Measurements from ENCODE around the gene ABHD2. TPM values are rescaled to one million over a fixed set of nuclear protein-coding genes. Genes with fewer than 3 reads are reported as not detected.

ABHD2 gene
- polyA plus RNA-seq, 1 experiment: 51.5 TPM

DNA sequence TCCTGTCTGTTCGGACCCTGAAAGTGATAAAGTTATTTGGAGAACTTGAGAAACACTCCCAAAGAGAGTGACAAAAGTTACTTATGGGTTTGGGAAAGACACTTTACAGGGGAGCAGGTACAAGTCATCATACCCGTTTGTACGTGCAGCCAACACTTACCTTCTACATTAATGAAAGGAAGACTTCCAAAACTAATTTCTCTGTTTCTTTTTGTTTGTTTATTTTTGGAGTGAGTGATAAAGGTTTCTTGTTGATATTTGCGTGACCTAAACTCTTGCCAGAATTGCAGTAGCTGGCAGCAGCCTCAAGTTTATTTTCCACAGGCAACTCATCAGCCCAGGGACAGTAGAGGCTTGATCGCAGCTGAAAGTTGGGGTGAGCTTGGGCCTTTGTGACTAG, 8.4 kb downstream of the ABHD2 start:
- Histone ChIP-seq H3K27ac (ENCODE audit: low read depth, low read length) (peak overlapping the region; percentile 25), H3K4me3 (ENCODE audit: low read depth, low read length) (no peak overlapping the region), H3K9me3 (ENCODE audit: control insufficient read depth, insufficient read depth, low read length) (no peaks in the 10 kb centered on the region), H3K27me3 (ENCODE audit: control insufficient read depth, insufficient read depth, low read length) (no peaks in the 10 kb centered on the region)
- ChIA-PET CTCF (interaction anchor here (1.4 to 2.1 kb wide), 2 partner anchors 39 to 75 kb away, joined by 7 to 11 read pairs; no protein-coding TSS in a partner anchor), POLR2A (interaction anchor here (0.5 to 1.0 kb wide), 5 partner anchors 8 to 37 kb away, joined by 3 to 7 read pairs (median 3); partner anchors contain the start of gene ABHD2)
- DNase-seq (ENCODE audit: low read depth, low spot score): no peak
- TF ChIP-seq, protein P1, sequence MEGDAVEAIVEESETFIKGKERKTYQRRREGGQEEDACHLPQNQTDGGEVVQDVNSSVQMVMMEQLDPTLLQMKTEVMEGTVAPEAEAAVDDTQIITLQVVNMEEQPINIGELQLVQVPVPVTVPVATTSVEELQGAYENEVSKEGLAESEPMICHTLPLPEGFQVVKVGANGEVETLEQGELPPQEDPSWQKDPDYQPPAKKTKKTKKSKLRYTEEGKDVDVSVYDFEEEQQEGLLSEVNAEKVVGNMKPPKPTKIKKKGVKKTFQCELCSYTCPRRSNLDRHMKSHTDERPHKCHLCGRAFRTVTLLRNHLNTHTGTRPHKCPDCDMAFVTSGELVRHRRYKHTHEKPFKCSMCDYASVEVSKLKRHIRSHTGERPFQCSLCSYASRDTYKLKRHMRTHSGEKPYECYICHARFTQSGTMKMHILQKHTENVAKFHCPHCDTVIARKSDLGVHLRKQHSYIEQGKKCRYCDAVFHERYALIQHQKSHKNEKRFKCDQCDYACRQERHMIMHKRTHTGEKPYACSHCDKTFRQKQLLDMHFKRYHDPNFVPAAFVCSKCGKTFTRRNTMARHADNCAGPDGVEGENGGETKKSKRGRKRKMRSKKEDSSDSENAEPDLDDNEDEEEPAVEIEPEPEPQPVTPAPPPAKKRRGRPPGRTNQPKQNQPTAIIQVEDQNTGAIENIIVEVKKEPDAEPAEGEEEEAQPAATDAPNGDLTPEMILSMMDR (IDR thresholded peaks at IDR 0.05; ENCODE audit: low read depth, low read length): no peak

DNA sequence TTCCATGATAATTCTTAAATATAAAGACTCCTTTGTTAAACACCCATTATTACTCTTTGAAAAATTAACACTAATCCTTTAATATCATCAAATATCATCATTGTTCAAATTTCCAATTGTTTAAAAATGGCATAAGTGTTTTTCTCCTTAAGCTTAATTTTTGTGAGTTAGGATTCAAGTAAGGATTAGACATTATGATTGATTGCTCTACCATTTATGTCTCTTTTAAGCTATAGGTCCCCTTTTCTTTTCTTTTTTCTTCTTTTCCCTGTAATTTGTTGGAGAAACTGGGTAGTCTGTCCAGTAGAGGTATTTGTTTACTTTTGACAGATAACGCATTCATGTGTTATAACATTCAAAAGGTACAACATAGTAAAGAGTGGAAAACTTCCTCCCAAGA, 9.1 kb downstream of the ABHD2 start:
- H3K27me3 ChIP-seq (ENCODE audit: control insufficient read depth, insufficient read depth, low read length): no peaks in the 10 kb centered on the region
- H3K4me3 ChIP-seq (ENCODE audit: low read depth, low read length): no peak overlapping the region
- ChIA-PET POLR2A (interaction anchor here (0.7 to 2.2 kb wide), 3 partner anchors 9 to 37 kb away, joined by 3 to 16 read pairs (median 7); partner anchors contain the start of gene ABHD2), CTCF (interaction anchor here (0.6 to 2.9 kb wide), 6 partner anchors 31 to 83 kb away, joined by 3 to 16 read pairs (median 6); no protein-coding TSS in a partner anchor)
- H3K27ac ChIP-seq (ENCODE audit: low read depth, low read length): no peak overlapping the region
- H3K9me3 ChIP-seq (ENCODE audit: control insufficient read depth, insufficient read depth, low read length): no peaks in the 10 kb centered on the region
- TF ChIP-seq, protein P1 (IDR thresholded peaks at IDR 0.05; ENCODE audit: low read depth, low read length): no peak
- DNase-seq (ENCODE audit: low read depth, low spot score): no peak

DNA sequence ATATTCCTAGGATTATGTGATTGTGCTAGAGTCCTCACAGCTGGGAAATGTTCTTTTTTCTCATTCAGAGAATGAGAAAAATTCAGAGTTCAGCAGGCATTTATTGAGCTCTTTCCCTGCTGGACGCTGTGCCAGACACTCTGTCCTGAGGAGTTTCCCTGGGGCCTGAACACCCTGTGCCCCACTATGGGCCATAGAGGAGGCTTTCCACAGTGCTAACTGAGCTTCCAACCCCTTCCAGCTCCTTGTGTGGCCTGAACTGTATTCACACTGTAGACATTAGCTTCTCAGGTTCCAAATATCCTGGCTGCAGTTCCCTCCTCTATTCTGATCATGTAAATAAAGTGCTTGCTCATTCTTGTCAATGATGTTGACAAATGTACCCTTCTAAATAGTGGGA, 10.0 kb downstream of the ABHD2 start:
- H3K9me3 ChIP-seq (ENCODE audit: control insufficient read depth, insufficient read depth, low read length): no peaks in the 10 kb centered on the region
- no peaks in the 10 kb centered on the region for H3K27me3 ChIP-seq (ENCODE audit: control insufficient read depth, insufficient read depth, low read length)
- no peak for DNase-seq (ENCODE audit: low read depth, low spot score)
- H3K4me3 ChIP-seq (ENCODE audit: low read depth, low read length): no peak overlapping the region
- ChIA-PET POLR2A (interaction anchor here (0.6 to 2.2 kb wide), 3 partner anchors 10 to 58 kb away, joined by 3 to 16 read pairs (median 10); partner anchors contain the start of gene ABHD2), CTCF (interaction anchor here (0.5 to 3.8 kb wide), 10 partner anchors 30 to 490 kb away, joined by 3 to 26 read pairs (median 4); no protein-coding TSS in a partner anchor)
- TF ChIP-seq, protein P1 (IDR thresholded peaks at IDR 0.05; ENCODE audit: low read depth, low read length): no peak
- no peak overlapping the region for H3K27ac ChIP-seq (ENCODE audit: low read depth, low read length)

DNA sequence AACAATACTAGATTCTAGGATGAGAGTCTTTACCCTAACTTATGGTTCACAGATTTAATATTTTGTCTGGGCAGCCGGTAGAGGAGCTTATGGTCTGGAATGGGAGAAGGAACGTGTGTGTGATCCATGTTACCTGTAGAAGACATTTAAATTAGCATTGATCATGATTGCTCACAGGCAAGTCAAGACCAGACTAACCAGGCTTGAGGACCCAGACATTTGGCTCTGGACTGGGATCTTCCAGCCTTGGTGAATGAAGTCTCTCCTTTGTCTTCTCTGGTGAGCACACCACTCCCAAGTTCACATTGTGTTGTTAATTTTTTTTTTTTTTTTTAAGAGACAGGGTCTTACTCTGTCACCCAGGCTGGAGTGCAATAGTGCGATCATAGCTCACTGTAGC, 11.7 kb downstream of the ABHD2 start:
- DNase-seq (ENCODE audit: low read depth, low spot score): no peak
- POLR2A ChIA-PET: no interaction called here
- CTCF ChIA-PET: interaction anchor here (1.0 to 3.8 kb wide), 5 partner anchors 9 to 77 kb away, joined by 3 to 26 read pairs (median 8); no protein-coding TSS in a partner anchor

More for the DNA sequence above, 11.7 kb downstream of the ABHD2 start:
- TF ChIP-seq, protein P1 (IDR thresholded peaks at IDR 0.05; ENCODE audit: low read depth, low read length): no peak
- H3K9me3 ChIP-seq (ENCODE audit: control insufficient read depth, insufficient read depth, low read length): no peaks in the 10 kb centered on the region
- H3K4me3 ChIP-seq (ENCODE audit: low read depth, low read length): no peak overlapping the region
- peak overlapping the region; percentile 70 for H3K27ac ChIP-seq (ENCODE audit: low read depth, low read length)
- H3K27me3 ChIP-seq (ENCODE audit: control insufficient read depth, insufficient read depth, low read length): no peaks in the 10 kb centered on the region
